ENCODE results near the gene SIK3.

The SIK3 gene

GRCh38 chr11:117009905-117010605 is 88.2 kb downstream of the SIK3 start:
- no peak for DNase-seq (ENCODE audit: low read depth in 1 of 2, low spot score in 1 of 2)
- Histone ChIP-seq H3K4me3 (replicated peaks; ENCODE audit: insufficient read depth, low read length) (no peak overlapping the region), H3K27ac (replicated peaks) (no peak overlapping the region), H3K27me3 (ENCODE audit: insufficient read depth, poor library complexity, severe bottlenecking) (no peaks in the 10 kb centered on the region)
- TF ChIP-seq, protein P1, sequence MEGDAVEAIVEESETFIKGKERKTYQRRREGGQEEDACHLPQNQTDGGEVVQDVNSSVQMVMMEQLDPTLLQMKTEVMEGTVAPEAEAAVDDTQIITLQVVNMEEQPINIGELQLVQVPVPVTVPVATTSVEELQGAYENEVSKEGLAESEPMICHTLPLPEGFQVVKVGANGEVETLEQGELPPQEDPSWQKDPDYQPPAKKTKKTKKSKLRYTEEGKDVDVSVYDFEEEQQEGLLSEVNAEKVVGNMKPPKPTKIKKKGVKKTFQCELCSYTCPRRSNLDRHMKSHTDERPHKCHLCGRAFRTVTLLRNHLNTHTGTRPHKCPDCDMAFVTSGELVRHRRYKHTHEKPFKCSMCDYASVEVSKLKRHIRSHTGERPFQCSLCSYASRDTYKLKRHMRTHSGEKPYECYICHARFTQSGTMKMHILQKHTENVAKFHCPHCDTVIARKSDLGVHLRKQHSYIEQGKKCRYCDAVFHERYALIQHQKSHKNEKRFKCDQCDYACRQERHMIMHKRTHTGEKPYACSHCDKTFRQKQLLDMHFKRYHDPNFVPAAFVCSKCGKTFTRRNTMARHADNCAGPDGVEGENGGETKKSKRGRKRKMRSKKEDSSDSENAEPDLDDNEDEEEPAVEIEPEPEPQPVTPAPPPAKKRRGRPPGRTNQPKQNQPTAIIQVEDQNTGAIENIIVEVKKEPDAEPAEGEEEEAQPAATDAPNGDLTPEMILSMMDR (IDR thresholded peaks at IDR 0.05; ENCODE audit: insufficient read depth, low read length): no peak
- TF ChIP-seq GABPA (IDR thresholded peaks at IDR 0.05; ENCODE audit: low read depth) (no peak), SPI1 (IDR thresholded peaks at IDR 0.05; ENCODE audit: borderline replicate concordance, low read depth) (no peak), POLR2AphosphoS5 (IDR thresholded peaks at IDR 0.05; ENCODE audit: low read depth) (no peak)
- TF ChIP-seq, protein P2, sequence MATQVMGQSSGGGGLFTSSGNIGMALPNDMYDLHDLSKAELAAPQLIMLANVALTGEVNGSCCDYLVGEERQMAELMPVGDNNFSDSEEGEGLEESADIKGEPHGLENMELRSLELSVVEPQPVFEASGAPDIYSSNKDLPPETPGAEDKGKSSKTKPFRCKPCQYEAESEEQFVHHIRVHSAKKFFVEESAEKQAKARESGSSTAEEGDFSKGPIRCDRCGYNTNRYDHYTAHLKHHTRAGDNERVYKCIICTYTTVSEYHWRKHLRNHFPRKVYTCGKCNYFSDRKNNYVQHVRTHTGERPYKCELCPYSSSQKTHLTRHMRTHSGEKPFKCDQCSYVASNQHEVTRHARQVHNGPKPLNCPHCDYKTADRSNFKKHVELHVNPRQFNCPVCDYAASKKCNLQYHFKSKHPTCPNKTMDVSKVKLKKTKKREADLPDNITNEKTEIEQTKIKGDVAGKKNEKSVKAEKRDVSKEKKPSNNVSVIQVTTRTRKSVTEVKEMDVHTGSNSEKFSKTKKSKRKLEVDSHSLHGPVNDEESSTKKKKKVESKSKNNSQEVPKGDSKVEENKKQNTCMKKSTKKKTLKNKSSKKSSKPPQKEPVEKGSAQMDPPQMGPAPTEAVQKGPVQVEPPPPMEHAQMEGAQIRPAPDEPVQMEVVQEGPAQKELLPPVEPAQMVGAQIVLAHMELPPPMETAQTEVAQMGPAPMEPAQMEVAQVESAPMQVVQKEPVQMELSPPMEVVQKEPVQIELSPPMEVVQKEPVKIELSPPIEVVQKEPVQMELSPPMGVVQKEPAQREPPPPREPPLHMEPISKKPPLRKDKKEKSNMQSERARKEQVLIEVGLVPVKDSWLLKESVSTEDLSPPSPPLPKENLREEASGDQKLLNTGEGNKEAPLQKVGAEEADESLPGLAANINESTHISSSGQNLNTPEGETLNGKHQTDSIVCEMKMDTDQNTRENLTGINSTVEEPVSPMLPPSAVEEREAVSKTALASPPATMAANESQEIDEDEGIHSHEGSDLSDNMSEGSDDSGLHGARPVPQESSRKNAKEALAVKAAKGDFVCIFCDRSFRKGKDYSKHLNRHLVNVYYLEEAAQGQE (IDR thresholded peaks at IDR 0.05; ENCODE audit: insufficient replicate concordance, low read depth): no peak

- H3K4me3 ChIP-seq (replicated peaks; ENCODE audit: insufficient read depth, low read length): no peak overlapping the region
- no peak for DNase-seq (ENCODE audit: low read depth in 1 of 2, low spot score in 1 of 2)
- H3K27me3 ChIP-seq (ENCODE audit: insufficient read depth, poor library complexity, severe bottlenecking): no peaks in the 10 kb centered on the region
- H3K27ac ChIP-seq (replicated peaks): 0 out of 2 replicates have a peak overlapping the region, but pooled peaks have one; percentile 7
- TF ChIP-seq, protein P1 (IDR thresholded peaks at IDR 0.05; ENCODE audit: insufficient read depth, low read length): no peak
- no peak for TF ChIP-seq POLR2AphosphoS5 (IDR thresholded peaks at IDR 0.05; ENCODE audit: low read depth)
- TF ChIP-seq, protein P2 (IDR thresholded peaks at IDR 0.05; ENCODE audit: insufficient replicate concordance, low read depth): no peak
- no peak for TF ChIP-seq SPI1 (IDR thresholded peaks at IDR 0.05; ENCODE audit: borderline replicate concordance, low read depth)
- TF ChIP-seq GABPA (IDR thresholded peaks at IDR 0.05; ENCODE audit: low read depth): no peak
These were observed 92.5 kb downstream of the SIK3 start for GRCh38 chr11:117005758-117006157.

DNA sequence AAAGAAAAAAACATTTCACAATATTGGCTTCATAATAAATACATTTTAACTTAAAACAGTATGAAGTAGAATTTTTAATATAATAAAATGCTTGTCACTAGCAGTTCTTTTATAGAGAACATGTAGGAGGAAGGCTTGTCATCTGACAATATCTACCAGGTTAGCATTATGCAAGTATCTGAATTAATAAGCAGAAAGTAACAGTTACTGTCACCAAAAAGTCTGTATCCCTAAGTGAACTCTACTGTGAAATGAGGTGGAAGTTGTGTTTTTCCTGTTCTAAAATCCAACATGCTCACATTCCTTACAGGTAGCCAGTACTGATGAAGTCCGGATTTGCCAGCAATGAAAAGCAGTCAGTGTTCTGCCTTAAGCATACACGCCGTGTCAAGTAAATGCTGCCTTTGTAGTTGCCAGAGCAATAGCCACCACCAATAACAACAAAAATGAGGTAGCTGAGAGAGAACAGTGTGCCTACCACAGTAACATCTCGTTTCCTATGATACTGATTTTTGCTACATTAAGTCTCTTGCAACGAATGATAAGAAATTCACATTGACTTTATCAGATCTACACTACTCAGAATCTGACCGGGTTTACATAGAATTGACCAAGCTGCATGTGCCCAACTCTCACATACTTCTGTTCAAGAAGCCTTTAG is 95.5 kb downstream of the SIK3 start:
- DNase-seq (ENCODE audit: low read depth in 1 of 2, low spot score in 1 of 2): no peak
- no peak for TF ChIP-seq SPI1 (IDR thresholded peaks at IDR 0.05; ENCODE audit: borderline replicate concordance, low read depth)
- TF ChIP-seq, protein P2 (IDR thresholded peaks at IDR 0.05; ENCODE audit: insufficient replicate concordance, low read depth): no peak
- TF ChIP-seq GABPA (IDR thresholded peaks at IDR 0.05; ENCODE audit: low read depth): no peak
- no peak for TF ChIP-seq POLR2AphosphoS5 (IDR thresholded peaks at IDR 0.05; ENCODE audit: low read depth)
- TF ChIP-seq, protein P1 (IDR thresholded peaks at IDR 0.05; ENCODE audit: insufficient read depth, low read length): no peak
- peak overlapping the region; percentile 8 for H3K27ac ChIP-seq (replicated peaks)
- no peak overlapping the region for H3K4me3 ChIP-seq (replicated peaks; ENCODE audit: insufficient read depth, low read length)
- H3K27me3 ChIP-seq (ENCODE audit: insufficient read depth, poor library complexity, severe bottlenecking): no peaks in the 10 kb centered on the region

Data from HL-60 (cell line).